NCI-H1048 (cell line): ENCODE measurements around the gene LCN2.
"Not testable (repeated sequence)": the region's sequence is repeated elsewhere in the genome, so short reads cannot be mapped to it uniquely, and the experiment has no call there.

Source experiments
- DNase-seq: peaks from one replicate; lab custom pipeline; 2025; lab: John Stamatoyannopoulos, UW

Gene LCN2

DNA sequence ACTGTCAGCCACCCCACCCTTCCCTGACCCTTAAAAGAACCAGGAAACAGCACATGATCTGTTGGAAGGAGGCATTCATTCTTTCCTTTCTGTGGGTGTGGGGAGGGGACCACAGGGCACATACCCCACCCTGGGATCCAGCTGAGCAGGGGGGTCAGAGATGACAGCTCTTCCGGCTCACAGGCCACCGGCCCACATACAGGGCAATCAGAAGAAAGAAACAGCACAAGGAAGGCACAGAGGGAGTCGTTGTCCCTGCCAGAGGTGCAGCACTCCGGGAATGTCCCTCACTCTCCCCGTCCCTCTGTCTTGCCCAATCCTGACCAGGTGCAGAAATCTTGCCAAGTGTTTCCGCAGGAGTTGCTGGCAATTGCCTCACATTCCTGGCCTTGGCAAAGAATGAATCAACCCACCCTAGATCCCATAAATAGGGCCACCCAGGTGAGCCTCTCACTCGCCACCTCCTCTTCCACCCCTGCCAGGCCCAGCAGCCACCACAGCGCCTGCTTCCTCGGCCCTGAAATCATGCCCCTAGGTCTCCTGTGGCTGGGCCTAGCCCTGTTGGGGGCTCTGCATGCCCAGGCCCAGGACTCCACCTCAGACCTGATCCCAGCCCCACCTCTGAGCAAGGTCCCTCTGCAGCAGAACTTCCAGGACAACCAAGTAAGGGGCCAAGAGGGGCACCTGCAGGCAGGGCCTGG is at the start of gene LCN2:
Gene LCN2 (plus strand): TSS at position 453 of the 701 bp plus-strand sequence. CDS start 73 bp downstream, at position 526.
- DNase-seq: no peak

DNA sequence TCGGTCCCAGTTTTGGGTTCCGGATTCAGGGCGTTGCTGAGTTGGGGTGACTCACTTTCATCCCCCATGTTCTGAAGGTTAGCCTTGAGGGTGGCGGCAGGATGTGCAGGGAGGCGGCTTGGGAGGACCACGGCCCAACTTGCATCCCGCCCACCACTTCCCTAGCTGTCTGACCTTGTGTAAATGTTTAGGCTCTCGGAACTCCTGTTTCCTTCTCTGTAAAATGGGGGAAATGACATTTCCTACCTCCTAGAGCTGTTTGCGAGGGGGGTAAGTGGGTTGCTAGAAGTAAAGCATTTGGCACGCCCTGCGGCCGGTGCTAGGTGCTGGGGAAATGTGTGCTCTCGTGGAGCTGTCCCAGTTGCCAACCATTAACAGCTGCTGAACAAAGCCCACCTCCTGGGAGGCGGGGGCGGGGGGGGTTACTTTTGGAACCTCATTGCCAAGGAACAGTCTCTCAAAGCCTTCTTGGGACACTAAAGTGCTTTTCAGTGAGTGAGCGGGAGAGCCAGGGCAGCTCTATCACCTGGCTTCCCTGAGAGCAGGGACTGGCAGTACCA is 49.2 kb upstream of the LCN2 start:
- no peak for DNase-seq

DNA sequence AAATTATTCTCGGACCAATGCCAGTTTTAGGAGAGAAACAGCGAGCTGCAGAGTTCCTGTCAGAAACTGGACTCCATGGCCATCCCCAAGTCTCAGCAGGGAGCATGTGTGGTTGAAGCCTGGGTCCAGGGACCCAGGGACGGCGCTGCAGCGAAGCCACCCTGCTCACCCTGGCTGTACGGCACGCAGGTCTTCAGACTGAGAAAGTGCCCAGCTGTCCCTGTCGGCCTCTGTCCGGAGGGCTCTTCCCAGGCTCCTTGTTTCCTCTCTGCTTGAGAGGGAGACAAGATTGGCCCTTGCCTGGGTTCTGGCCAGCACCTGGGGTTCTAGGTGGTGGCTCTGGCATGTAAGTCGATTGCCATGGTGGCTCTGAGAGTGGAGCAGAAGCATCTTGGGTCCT is 48.7 kb upstream of the LCN2 start:
- no peak for DNase-seq

DNA sequence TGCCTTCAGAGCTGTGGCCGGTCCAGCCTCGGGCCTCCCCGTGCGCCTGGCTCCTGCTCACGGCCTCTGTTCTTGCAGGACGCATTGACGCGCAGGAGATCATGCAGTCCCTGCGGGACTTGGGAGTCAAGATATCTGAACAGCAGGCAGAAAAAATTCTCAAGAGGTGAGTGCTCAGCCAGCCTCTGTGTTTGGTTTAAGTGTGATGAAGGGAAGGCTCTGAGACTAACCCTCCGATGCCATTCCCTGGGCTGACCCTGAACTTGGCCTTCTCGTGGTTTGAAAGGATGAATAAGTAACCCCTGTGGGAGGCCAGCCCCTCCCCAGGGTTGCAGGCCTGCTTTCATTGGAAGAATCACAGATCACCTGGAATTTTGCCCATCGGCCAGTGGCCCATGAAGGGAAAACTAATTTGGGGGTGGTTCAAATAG is 48.0 kb upstream of the LCN2 start:
- no peak for DNase-seq

DNA sequence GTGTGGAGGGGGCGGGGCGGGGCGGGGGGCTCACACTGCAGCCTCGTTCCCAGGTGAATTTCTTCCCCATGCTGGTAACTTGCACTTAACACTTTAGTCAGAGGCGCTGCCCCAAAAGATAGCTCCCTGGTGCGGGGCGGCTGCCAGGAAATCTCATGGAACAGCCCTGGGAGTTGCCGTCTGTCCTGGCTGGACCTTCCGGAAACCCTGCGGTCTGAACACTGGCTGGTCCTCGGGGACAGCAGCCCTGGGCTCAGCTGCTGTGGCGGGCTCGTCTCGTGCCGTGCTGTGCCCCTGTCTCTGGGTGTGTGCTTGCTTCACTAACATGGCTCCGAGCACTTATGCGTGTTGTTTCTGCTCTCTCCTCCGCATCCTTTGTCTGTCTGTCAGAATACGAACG is 47.6 kb upstream of the LCN2 start:
- DNase-seq: no peak

DNA sequence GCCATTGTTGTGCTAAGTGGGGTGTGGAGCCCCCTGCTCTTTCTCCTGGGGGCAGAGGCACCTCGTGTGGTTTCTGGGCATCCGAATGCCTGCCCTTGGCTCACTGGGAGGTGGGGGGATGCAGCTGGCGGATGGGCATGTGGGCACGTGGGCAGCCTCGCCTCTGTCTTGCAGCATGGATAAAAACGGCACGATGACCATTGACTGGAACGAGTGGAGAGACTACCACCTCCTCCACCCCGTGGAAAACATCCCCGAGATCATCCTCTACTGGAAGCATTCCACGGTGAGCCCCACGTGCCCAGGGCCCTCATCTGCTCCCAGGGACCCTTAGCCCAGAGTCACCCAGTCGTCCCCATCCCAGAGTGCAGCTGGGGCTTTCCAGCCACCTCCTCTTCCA is 47.1 kb upstream of the LCN2 start:
- no peak for DNase-seq

DNA sequence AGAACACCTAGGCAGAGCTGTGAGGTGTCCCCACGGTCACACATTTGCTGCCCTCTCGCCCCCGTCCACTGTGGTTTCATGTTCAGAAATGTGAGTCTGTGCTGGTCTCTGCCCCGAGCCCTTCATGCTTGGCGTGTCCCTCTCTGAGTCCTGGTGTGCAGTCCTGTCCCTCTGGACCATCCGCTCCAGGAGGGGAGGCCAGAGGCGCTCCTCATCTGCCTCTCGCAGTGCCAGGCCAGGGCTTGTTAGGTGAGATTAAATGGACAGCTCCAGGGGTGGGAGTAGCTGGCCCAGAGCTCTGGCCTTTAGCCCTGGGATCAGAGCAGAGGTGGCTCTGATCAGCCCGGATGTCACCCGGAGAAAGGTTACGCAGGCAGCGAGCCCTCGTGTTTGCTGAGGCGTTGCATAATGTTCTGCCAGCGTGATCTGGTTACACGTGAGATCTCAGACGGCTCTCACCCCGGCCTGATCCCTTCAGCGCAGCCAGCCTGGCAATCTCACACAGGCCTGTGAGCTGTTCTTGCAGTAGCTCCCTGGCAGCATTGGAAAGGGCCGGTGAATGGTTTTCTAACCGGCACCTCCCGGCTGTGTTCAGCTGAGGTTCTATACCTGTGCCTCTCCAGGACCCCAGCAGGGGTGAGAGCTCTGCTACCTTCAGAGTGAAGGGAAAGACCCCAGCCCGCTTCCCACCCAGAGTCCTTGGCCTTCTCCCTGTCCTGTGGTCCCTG is 46.2 kb upstream of the LCN2 start:
- no peak for DNase-seq

DNA sequence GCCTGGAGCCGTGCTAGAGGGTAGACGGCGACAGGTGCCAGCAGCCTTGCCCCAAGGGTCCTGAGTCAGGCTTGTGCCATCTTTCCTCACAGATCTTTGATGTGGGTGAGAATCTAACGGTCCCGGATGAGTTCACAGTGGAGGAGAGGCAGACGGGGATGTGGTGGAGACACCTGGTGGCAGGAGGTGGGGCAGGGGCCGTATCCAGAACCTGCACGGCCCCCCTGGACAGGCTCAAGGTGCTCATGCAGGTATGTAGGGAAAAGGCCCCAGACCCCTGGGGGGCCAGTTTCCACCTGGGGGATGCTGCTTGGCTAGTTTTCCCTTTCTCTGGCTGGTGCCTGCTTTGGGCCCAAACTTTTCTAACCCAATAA is 45.7 kb upstream of the LCN2 start:
- DNase-seq: no peak

DNA sequence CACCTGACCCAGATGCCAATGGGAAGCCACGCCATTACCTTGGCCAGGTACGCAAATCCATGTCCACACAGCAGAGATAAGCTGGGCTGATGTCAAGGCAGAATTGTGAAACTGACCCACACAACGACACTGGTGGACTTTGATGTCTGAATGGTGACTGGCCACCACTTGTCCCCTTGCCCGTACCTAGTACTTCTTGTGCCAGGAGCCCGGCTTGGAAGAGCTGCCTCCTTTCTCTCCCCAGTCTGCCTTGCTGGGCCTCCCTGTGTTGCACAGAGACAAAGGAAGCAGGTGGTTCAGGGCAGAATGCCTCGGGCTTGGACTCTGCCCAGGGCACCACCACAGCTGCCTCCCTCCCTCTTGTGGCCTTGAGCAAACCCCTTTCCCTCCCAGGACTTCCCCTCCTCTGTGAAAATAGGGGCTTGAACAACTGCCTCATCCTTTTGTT is 45.1 kb upstream of the LCN2 start:
- no peak for DNase-seq

DNA sequence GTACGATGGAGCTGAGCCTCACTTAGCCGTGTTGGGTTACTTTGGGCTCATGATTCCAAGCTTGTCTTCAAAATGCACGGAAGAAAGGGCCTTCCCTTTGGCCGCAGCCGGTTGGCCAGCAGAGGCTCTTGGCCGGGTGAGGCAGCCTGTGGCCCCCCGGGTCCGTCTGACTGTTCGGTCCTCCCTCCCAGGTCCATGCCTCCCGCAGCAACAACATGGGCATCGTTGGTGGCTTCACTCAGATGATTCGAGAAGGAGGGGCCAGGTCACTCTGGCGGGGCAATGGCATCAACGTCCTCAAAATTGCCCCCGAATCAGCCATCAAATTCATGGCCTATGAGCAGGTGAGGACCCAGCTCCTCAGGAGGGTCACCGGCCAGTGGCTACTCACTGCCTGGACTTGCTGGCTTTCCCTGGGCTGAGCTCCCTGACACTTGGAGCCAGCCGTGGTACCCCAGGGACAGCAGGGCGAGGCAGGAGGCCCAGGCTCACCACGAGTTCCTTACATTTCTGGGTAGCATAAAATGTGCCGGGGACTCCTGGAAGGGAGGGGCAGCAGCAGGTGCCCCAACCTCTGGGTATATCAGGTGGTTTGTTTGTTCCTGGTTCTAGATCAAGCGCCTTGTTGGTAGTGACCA is 43.6 kb upstream of the LCN2 start:
- no peak for DNase-seq

DNA sequence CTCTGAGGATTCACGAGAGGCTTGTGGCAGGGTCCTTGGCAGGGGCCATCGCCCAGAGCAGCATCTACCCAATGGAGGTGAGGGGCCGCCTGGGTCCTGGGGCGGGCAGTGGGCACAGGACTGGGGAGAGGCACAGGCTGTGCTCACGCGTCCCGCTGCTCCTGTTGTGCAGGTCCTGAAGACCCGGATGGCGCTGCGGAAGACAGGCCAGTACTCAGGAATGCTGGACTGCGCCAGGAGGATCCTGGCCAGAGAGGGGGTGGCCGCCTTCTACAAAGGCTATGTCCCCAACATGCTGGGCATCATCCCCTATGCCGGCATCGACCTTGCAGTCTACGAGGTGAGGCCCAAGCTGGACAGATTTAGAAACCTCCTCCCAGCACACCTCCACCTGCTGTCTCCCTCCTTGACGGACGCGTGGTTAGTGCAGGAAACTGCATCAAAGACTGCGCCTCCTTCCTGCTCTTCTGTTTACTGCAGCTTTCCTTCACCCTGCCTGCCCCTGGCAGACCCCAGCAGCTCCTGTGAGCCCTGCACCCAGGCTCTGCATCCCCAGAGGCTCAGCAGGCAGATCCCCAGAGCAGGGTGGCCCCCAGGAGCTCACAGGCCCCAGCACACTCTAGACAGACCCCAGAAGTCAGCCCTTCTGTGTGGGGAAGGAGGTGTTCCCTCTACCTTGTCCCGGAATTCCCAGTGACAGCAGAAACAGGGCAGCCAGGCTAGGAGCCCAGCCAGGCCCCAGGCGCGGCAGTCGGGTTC is 42.9 kb upstream of the LCN2 start:
- DNase-seq: no peak

DNA sequence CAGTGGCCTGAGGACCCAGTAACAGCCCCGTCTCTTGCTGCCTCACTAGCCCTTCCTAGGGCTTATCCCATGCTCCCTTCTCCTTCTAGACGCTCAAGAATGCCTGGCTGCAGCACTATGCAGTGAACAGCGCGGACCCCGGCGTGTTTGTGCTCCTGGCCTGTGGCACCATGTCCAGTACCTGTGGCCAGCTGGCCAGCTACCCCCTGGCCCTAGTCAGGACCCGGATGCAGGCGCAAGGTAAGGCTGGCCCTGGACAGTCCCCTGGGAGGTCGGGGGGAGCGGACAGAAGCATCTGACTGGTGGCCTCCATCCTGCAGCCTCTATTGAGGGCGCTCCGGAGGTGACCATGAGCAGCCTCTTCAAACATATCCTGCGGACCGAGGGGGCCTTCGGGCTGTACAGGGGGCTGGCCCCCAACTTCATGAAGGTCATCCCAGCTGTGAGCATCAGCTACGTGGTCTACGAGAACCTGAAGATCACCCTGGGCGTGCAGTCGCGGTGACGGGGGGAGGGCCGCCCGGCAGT is 42.2 kb upstream of the LCN2 start:
- no peak for DNase-seq

DNA sequence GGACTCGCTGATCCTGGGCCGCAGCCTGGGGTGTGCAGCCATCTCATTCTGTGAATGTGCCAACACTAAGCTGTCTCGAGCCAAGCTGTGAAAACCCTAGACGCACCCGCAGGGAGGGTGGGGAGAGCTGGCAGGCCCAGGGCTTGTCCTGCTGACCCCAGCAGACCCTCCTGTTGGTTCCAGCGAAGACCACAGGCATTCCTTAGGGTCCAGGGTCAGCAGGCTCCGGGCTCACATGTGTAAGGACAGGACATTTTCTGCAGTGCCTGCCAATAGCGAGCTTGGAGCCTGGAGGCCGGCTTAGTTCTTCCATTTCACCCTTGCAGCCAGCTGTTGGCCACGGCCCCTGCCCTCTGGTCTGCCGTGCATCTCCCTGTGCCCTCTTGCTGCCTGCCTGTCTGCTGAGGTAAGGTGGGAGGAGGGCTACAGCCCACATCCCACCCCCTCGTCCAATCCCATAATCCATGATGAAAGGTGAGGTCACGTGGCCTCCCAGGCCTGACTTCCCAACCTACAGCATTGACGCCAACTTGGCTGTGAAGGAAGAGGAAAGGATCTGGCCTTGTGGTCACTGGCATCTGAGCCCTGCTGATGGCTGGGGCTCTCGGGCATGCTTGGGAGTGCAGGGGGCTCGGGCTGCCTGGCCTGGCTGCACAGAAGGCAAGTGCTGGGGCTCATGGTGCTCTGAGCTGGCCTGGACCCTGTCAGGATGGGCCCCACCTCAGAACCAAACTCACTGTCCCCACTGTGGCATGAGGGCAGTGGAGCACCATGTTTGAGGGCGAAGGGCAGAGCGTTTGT is 41.6 kb upstream of the LCN2 start:
- DNase-seq: no peak

DNA sequence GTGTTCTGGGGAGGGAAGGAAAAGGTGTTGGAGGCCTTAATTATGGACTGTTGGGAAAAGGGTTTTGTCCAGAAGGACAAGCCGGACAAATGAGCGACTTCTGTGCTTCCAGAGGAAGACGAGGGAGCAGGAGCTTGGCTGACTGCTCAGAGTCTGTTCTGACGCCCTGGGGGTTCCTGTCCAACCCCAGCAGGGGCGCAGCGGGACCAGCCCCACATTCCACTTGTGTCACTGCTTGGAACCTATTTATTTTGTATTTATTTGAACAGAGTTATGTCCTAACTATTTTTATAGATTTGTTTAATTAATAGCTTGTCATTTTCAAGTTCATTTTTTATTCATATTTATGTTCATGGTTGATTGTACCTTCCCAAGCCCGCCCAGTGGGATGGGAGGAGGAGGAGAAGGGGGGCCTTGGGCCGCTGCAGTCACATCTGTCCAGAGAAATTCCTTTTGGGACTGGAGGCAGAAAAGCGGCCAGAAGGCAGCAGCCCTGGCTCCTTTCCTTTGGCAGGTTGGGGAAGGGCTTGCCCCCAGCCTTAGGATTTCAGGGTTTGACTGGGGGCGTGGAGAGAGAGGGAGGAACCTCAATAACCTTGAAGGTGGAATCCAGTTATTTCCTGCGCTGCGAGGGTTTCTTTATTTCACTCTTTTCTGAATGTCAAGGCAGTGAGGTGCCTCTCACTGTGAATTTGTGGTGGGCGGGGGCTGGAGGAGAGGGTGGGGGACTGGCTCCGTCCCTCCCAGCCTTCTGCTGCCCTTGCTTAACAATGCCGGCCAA is 40.8 kb upstream of the LCN2 start:
- no peak for DNase-seq

DNA sequence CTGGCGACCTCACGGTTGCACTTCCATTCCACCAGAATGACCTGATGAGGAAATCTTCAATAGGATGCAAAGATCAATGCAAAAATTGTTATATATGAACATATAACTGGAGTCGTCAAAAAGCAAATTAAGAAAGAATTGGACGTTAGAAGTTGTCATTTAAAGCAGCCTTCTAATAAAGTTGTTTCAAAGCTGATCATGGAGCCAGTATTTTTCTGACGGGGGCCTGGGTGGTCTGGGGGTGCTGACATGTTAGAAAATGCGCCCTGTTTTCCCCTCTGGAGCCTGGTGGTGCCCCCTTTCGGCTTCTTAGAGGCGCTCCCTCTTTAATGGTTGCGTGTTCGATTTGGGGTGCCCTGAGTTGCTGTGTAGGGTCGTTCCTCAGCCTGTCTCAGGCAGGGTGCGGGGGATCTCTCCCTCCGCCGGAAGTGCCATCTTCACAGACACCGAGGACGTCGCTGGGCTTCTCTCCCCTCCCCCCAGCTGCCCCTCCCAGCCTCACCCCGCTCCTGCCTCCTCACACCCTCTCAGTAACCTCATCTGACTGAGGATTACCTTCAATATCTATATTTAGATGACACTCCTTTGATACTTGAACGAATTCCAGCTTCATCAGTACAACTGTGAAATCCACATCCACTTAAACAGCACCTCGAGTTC is 40.1 kb upstream of the LCN2 start:
- no peak for DNase-seq

DNA sequence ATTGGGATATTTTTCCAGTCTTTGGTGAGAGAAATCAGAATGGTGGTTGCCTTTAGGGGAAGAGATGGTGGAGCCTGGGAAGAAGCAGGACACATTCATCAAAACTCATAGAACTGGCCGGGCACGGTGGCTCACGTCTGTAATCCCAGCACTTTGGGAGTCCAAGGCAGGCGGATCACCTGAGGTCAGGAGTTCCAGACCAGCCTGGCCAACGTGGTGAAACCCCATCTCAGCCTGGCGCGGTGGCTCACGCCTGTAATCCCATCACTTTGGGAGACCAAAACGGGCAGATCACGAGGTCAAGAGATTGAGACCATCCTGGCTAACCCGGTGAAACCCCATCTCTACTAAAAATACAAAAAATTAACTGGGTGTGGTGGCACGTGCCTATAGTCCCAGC is 37.5 kb upstream of the LCN2 start:
- not testable (repeated sequence) for DNase-seq

DNA sequence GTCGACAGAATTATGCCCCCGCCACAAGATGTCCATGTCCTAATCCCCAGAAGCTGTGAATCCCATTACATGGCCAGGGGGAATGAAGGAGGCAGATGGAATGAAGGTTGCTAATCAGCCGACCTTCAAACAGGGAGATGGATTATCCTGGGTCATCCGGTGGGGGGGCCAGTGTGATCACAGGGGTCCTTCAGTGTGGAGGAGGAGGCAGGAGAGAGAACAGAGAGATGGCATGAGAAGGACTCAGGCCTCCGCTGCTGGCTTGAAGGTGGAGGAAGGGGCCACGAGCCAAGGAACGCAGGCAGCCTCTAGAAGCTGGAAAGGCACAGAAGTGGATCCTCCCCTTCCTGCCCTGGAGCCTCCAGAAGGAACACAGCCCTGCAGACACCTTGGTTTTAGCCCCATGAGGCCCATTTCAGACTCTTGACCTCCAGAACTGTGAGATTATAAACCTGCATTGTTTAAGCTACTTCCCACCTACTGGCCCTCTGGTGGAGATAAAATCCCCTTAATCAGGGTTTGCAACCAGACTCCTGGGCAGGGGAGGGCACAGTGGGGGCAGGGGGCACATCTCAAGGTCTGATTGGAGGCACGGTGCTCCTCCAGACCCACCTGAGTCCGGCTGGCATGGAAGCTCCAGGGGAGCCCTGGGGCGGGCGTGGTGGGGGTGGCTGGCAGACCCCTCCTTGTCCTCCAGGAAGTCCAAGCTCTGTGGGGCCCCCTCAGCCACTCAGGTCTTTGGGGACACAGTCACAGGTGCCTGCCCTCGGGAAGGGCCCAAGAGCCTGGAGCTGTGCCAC is 35.5 kb upstream of the LCN2 start:
- DNase-seq: no peak

DNA sequence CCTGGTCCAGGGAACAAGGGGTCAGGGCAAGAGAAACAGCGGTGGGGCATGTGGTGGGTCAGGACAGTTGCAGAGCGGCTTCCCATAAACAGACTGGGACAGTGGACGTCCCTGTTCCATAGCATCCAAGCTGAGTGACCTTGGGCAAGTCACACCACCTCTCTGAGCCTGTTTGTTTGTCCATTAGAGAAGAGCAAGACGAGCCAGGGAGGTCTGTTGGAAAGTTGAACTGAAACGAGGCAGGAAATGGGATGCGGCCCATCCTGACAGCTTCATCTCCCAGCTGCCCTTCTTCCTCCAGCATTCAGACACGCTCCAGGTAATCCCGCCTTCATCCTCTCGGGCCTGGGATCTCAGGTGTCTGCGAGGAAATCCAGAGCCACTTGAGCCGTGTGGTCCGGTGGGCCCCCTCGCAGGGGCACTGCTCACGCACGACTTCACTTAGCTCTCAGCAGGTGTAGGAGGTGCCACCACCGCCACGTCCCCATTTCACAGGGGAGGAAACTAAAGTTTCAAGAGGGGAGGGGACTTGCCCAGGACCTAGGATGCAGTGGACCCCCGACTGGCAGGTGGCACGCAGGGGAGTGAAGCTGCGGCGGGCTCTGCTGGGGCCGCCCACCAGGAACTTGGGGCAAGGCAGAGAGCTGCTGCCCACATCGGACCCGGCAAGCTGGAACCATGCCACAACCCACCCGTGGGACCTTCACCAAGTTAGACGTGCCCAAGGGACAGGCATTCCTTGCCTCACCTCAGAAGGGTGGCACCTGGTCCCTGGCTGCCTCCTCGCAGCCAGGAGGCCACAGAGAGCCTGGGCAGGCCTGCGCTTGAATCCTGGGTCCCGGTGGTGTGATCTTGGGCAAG is 34.7 kb upstream of the LCN2 start:
- DNase-seq: no peak
